GM23338 (cell line): ENCODE data around the gene CRYAB. TPM values are rescaled to one million over a fixed set of nuclear protein-coding genes. Genes with fewer than 3 reads are reported as not detected.
A peak's percentile ranks its signal among the peaks of the same experiment; 100 is the strongest.

Source experiments
- ATAC-seq: fragments of 200-7000 bp; cut with Tn5 transposase; 3 replicates; pipeline ENCODE4 v1.9.1; 2020
- DNase-seq: peaks from one replicate; pipeline ENCODE4 v3.0.0-alpha.2; 2015; ENCODE audit warnings: low spot score
- H2AFZ ChIP-seq: fragments of 200-600 bp; sonication (generic); 2 replicates; pipeline ENCODE4 v1.8.0; 2016; ENCODE audit warnings: antibody characterized with exemption, mild to moderate bottlenecking, moderate library complexity
- H3F3A ChIP-seq: fragments of 200-600 bp; sonication (generic); replicated peaks from 2 replicates; pipeline ENCODE4 v1.8.0; 2017; ENCODE audit warnings: antibody characterized with exemption, mixed run types, low read depth
- H3K27ac ChIP-seq: fragments of 200-600 bp; sonication (generic); 2 replicates; pipeline ENCODE4 v1.6.1; 2016; ENCODE audit warnings: low read depth
- H3K27me3 ChIP-seq: fragments of 200-600 bp; sonication (generic); 2 replicates; pipeline ENCODE4 v1.8.0; 2016; ENCODE audit warnings: mild to moderate bottlenecking, mixed run types, moderate library complexity; ENCODE audit not compliant: insufficient read depth
- H3K36me3 ChIP-seq: fragments of 200-600 bp; sonication (generic); 2 replicates; pipeline ENCODE4 v1.8.0; 2016; ENCODE audit warnings: mild to moderate bottlenecking; ENCODE audit not compliant: insufficient read depth
- H3K4me1 ChIP-seq: fragments of 200-600 bp; sonication (generic); 2 replicates; pipeline ENCODE4 v1.8.0; 2016; ENCODE audit warnings: mild to moderate bottlenecking, moderate library complexity; ENCODE audit not compliant: insufficient read depth
- H3K4me2 ChIP-seq: fragments of 200-600 bp; sonication (generic); 2 replicates; pipeline ENCODE4 v1.7.1; 2017; ENCODE audit warnings: mixed run types
- H3K4me3 ChIP-seq: fragments of 200-600 bp; sonication (generic); 2 replicates; pipeline ENCODE4 v1.6.1; 2016; ENCODE audit warnings: mixed run types
- H3K79me2 ChIP-seq: fragments of 200-600 bp; sonication (generic); replicated peaks from 2 replicates; pipeline ENCODE4 v1.8.0; 2017; ENCODE audit warnings: mild to moderate bottlenecking; ENCODE audit not compliant: insufficient read depth
- H3K9me2 ChIP-seq: fragments of 200-600 bp; sonication (generic); 2 replicates; pipeline ENCODE4 v1.8.0; 2017; ENCODE audit not compliant: insufficient read depth
- H4K20me1 ChIP-seq: fragments of 200-600 bp; sonication (generic); replicated peaks from 2 replicates; pipeline ENCODE4 v1.8.0; 2017; ENCODE audit warnings: mild to moderate bottlenecking; ENCODE audit not compliant: insufficient read depth
- H3K27ac Mint-ChIP-seq: 2 replicates; pipeline ENCODE4 v1.8.0; 2020; ENCODE audit warnings: inconsistent platforms, mild to moderate bottlenecking, moderate library complexity, mixed read lengths
- H3K27me3 Mint-ChIP-seq: 3 replicates; pipeline ENCODE4 v1.8.0; 2022; ENCODE audit warnings: low read depth, mild to moderate bottlenecking, moderate library complexity, mixed read lengths, inconsistent platforms; ENCODE audit not compliant: insufficient read depth, poor library complexity
- H3K36me3 Mint-ChIP-seq: 3 replicates; pipeline ENCODE4 v1.8.0; 2021; ENCODE audit warnings: low read depth, mild to moderate bottlenecking, inconsistent platforms, moderate library complexity, mixed read lengths
- H3K4me1 Mint-ChIP-seq: 3 replicates; pipeline ENCODE4 v1.8.0; 2020; ENCODE audit warnings: mild to moderate bottlenecking, inconsistent platforms, mixed read lengths
- H3K4me3 Mint-ChIP-seq: 3 replicates; pipeline ENCODE4 v1.8.0; 2021; ENCODE audit warnings: moderate library complexity, mild to moderate bottlenecking, inconsistent platforms, mixed read lengths
- H3K9me3 Mint-ChIP-seq: 3 replicates; pipeline ENCODE4 v1.8.0; 2020; ENCODE audit warnings: moderate library complexity, mild to moderate bottlenecking, inconsistent platforms, mixed read lengths
- CREB1 ChIP-seq: fragments of 250-450 bp; sonication (Bioruptor Pico); IDR thresholded peaks from 2 replicates; pipeline ENCODE4 v1.5.0; 2020; ENCODE audit warnings: low read depth, mild to moderate bottlenecking, moderate library complexity
- EZH2 ChIP-seq: fragments of 200-600 bp; sonication (generic); IDR thresholded peaks from one replicate; pipeline ENCODE4 v1.8.0; 2017; ENCODE audit warnings: antibody characterized with exemption, mild to moderate bottlenecking, low read depth; ENCODE audit not compliant: unreplicated experiment
- EZH2phosphoT487 ChIP-seq: fragments of 200-600 bp; sonication (generic); IDR thresholded peaks from one replicate; pipeline ENCODE4 v1.8.1; 2018; ENCODE audit warnings: antibody characterized with exemption; ENCODE audit not compliant: unreplicated experiment
- POLR2AphosphoS5 ChIP-seq: IDR thresholded peaks from 2 replicates; pipeline ENCODE4 v1.6.1; 2016; ENCODE audit warnings: antibody characterized with exemption, low read depth
- ZNF114 ChIP-seq: fragments of 250-450 bp; sonication (Bioruptor Pico); IDR thresholded peaks from 2 replicates; pipeline ENCODE4 v1.5.0; 2020; ENCODE audit warnings: mild to moderate bottlenecking, moderate library complexity
- polyA plus RNA-seq: library from polyadenylated mRNA; unstranded; fragments of >200 nt; fragmentation: Nextera tagmentation; extraction: Ambion mirVana; gene quantifications from 2 replicates; pipeline ENCODE4 v1.2.1, GENCODE V29; 2016
- total RNA-seq: library from RNA; depleted of rRNA; stranded (reverse); fragments of >200 nt; shearing (Covaris generic); gene quantifications from 2 replicates; pipeline ENCODE4 v1.2.3, GENCODE V29; 2014
- TF ChIP-seq, protein P1 (sequence below), 2 experiments: fragments of 200-600 bp in 1 of 2; sonication (generic) in 1 of 2; conservative IDR thresholded peaks; 2 replicates each; pipeline versions ENCODE4 v1.5.1 to v1.6.1; 2016 to 2017; ENCODE audit warnings: antibody characterized with exemption in 2 of 2, low read depth in 2 of 2, mild to moderate bottlenecking in 2 of 2, moderate library complexity in 1 of 2
- TF ChIP-seq, protein P2 (sequence below): fragments of 250-450 bp; sonication (Bioruptor Pico); IDR thresholded peaks from 2 replicates; pipeline ENCODE4 v1.5.0; 2020; ENCODE audit warnings: mild to moderate bottlenecking, moderate library complexity
- TF ChIP-seq, protein P3 (sequence below): IDR thresholded peaks from one replicate; pipeline ENCODE4 v1.6.1; 2018; ENCODE audit warnings: antibody characterized with exemption; ENCODE audit not compliant: unreplicated experiment
- TF ChIP-seq, protein P4 (sequence below): IDR thresholded peaks from 2 replicates; pipeline ENCODE4 v1.6.1; 2016; ENCODE audit warnings: antibody characterized with exemption

The CRYAB gene
- total and polyA plus RNA-seq, 2 experiments from 2014 or later = 6.1 to 9.6 TPM

DNA sequence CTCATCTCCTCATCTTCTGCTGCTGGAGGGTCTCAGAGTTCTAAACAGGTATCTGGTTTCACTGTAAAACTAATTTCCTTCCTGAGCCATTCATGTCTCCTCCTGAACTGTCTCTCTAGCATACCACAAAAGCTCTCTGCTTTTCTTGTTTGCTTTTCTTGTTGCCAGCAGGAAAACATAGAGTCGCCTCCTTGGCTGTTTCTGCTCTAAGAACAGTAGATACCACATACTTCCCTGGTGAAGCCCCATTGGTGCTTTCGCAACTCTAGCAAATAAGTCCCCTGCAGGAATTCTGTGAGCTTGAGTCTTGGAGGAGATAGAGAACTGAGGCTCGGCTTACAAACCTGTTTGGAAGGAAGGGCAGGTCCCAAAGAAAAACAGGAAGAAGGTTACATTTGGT, 32.6 kb upstream of the CRYAB start:
- H3K4me3 ChIP-seq = no peak overlapping the region
- peaks cover 16% of the 10 kb centered on the region; the same call in 1 of the 2 replicates for H3K79me2 ChIP-seq
- H3F3A ChIP-seq = no peaks in the 10 kb centered on the region
- no peaks in the 10 kb centered on the region for H3K9me2 ChIP-seq
- no peaks in the 10 kb centered on the region for H3K36me3 ChIP-seq
- peak; percentile 52 for DNase-seq
- ATAC-seq = peak; percentile 78
- peaks cover 4% of the 10 kb centered on the region for H3K4me1 ChIP-seq
- H3K4me2 ChIP-seq = no peak overlapping the region
- Mint-ChIP-seq H3K9me3 (no peaks in the 10 kb centered on the region), H3K4me3 (no peak overlapping the region), H3K4me1 (peaks cover 16% of the 10 kb centered on the region), H3K27me3 (peaks cover 3% of the 10 kb centered on the region), H3K36me3 (no peaks in the 10 kb centered on the region; the same call in 2 of the 3 replicates), H3K27ac (no peak overlapping the region)
- H3K27me3 ChIP-seq = no peaks in the 10 kb centered on the region
- no peak overlapping the region for H2AFZ ChIP-seq
- no peaks in the 10 kb centered on the region; the same call in 1 of the 2 replicates for H4K20me1 ChIP-seq
- peak overlapping the region; percentile 29; the same call in 1 of the 2 replicates for H3K27ac ChIP-seq
- TF ChIP-seq EZH2 = no peak

DNA sequence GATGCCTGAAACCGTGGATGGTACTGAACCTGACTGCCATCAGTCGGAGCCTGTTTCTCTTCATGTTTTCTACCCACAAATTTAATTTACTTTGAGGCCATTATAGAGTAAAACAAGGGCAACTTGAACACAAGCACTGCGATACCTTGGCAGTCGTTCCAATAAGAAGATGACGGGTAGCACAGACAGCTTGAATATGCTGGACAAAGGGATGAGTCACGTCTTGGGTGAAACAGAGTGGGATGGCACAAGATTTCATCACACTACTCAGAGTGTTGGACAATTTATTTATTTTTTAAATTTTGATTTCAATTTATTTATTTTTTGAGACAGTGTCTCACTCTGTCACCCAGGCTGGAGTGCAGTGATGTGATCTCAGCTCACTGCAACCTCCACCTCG, 31.3 kb upstream of the CRYAB start:
- Histone ChIP-seq H3K4me2 (no peak overlapping the region), H3K4me1 (peaks cover 17% of the 10 kb centered on the region), H3F3A (peaks cover under 1% of the 10 kb centered on the region; the same call in 1 of the 2 replicates), H3K27ac (no peak overlapping the region), H3K4me3 (no peak overlapping the region), H3K36me3 (no peaks in the 10 kb centered on the region), H3K27me3 (no peaks in the 10 kb centered on the region), H3K79me2 (peaks cover 17% of the 10 kb centered on the region; the same call in 1 of the 2 replicates), H4K20me1 (no peaks in the 10 kb centered on the region; the same call in 1 of the 2 replicates), H2AFZ (no peak overlapping the region), H3K9me2 (no peaks in the 10 kb centered on the region)
- H3K4me1 Mint-ChIP-seq = peaks cover 29% of the 10 kb centered on the region
- no peaks in the 10 kb centered on the region; the same call in 1 of the 3 replicates for H3K36me3 Mint-ChIP-seq
- peaks cover 7% of the 10 kb centered on the region for H3K27me3 Mint-ChIP-seq
- DNase-seq (no peak), ATAC-seq (no peak)
- no peak overlapping the region for H3K4me3 Mint-ChIP-seq
- H3K9me3 Mint-ChIP-seq = no peaks in the 10 kb centered on the region
- no peak overlapping the region for H3K27ac Mint-ChIP-seq
- TF ChIP-seq POLR2AphosphoS5 (no peak), CREB1 (CRISPR knock-in tag) (no peak), EZH2phosphoT487 (no peak), ZNF114 (CRISPR knock-in tag) (no peak), EZH2 (no peak)
- TF ChIP-seq, protein P1, sequence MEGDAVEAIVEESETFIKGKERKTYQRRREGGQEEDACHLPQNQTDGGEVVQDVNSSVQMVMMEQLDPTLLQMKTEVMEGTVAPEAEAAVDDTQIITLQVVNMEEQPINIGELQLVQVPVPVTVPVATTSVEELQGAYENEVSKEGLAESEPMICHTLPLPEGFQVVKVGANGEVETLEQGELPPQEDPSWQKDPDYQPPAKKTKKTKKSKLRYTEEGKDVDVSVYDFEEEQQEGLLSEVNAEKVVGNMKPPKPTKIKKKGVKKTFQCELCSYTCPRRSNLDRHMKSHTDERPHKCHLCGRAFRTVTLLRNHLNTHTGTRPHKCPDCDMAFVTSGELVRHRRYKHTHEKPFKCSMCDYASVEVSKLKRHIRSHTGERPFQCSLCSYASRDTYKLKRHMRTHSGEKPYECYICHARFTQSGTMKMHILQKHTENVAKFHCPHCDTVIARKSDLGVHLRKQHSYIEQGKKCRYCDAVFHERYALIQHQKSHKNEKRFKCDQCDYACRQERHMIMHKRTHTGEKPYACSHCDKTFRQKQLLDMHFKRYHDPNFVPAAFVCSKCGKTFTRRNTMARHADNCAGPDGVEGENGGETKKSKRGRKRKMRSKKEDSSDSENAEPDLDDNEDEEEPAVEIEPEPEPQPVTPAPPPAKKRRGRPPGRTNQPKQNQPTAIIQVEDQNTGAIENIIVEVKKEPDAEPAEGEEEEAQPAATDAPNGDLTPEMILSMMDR (conservative IDR thresholded peaks at IDR 0.05; ENCODE audit: low read depth in 2 of 2) = no peak
- TF ChIP-seq, protein P2, sequence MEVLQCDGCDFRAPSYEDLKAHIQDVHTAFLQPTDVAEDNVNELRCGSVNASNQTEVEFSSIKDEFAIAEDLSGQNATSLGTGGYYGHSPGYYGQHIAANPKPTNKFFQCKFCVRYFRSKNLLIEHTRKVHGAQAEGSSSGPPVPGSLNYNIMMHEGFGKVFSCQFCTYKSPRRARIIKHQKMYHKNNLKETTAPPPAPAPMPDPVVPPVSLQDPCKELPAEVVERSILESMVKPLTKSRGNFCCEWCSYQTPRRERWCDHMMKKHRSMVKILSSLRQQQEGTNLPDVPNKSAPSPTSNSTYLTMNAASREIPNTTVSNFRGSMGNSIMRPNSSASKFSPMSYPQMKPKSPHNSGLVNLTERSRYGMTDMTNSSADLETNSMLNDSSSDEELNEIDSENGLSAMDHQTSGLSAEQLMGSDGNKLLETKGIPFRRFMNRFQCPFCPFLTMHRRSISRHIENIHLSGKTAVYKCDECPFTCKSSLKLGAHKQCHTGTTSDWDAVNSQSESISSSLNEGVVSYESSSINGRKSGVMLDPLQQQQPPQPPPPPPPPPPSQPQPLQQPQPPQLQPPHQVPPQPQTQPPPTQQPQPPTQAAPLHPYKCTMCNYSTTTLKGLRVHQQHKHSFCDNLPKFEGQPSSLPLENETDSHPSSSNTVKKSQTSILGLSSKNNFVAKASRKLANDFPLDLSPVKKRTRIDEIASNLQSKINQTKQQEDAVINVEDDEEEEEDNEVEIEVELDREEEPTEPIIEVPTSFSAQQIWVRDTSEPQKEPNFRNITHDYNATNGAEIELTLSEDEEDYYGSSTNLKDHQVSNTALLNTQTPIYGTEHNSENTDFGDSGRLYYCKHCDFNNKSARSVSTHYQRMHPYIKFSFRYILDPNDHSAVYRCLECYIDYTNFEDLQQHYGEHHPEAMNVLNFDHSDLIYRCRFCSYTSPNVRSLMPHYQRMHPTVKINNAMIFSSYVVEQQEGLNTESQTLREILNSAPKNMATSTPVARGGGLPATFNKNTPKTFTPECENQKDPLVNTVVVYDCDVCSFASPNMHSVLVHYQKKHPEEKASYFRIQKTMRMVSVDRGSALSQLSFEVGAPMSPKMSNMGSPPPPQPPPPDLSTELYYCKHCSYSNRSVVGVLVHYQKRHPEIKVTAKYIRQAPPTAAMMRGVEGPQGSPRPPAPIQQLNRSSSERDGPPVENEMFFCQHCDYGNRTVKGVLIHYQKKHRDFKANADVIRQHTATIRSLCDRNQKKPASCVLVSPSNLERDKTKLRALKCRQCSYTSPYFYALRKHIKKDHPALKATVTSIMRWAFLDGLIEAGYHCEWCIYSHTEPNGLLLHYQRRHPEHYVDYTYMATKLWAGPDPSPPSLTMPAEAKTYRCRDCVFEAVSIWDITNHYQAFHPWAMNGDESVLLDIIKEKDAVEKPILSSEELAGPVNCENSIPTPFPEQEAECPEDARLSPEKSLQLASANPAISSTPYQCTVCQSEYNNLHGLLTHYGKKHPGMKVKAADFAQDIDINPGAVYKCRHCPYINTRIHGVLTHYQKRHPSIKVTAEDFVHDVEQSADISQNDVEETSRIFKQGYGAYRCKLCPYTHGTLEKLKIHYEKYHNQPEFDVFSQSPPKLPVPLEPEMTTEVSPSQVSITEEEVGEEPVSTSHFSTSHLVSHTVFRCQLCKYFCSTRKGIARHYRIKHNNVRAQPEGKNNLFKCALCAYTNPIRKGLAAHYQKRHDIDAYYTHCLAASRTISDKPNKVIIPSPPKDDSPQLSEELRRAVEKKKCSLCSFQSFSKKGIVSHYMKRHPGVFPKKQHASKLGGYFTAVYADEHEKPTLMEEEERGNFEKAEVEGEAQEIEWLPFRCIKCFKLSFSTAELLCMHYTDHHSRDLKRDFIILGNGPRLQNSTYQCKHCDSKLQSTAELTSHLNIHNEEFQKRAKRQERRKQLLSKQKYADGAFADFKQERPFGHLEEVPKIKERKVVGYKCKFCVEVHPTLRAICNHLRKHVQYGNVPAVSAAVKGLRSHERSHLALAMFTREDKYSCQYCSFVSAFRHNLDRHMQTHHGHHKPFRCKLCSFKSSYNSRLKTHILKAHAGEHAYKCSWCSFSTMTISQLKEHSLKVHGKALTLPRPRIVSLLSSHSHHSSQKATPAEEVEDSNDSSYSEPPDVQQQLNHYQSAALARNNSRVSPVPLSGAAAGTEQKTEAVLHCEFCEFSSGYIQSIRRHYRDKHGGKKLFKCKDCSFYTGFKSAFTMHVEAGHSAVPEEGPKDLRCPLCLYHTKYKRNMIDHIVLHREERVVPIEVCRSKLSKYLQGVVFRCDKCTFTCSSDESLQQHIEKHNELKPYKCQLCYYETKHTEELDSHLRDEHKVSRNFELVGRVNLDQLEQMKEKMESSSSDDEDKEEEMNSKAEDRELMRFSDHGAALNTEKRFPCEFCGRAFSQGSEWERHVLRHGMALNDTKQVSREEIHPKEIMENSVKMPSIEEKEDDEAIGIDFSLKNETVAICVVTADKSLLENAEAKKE (CRISPR knock-in tag) = no peak
- TF ChIP-seq, protein P3, sequence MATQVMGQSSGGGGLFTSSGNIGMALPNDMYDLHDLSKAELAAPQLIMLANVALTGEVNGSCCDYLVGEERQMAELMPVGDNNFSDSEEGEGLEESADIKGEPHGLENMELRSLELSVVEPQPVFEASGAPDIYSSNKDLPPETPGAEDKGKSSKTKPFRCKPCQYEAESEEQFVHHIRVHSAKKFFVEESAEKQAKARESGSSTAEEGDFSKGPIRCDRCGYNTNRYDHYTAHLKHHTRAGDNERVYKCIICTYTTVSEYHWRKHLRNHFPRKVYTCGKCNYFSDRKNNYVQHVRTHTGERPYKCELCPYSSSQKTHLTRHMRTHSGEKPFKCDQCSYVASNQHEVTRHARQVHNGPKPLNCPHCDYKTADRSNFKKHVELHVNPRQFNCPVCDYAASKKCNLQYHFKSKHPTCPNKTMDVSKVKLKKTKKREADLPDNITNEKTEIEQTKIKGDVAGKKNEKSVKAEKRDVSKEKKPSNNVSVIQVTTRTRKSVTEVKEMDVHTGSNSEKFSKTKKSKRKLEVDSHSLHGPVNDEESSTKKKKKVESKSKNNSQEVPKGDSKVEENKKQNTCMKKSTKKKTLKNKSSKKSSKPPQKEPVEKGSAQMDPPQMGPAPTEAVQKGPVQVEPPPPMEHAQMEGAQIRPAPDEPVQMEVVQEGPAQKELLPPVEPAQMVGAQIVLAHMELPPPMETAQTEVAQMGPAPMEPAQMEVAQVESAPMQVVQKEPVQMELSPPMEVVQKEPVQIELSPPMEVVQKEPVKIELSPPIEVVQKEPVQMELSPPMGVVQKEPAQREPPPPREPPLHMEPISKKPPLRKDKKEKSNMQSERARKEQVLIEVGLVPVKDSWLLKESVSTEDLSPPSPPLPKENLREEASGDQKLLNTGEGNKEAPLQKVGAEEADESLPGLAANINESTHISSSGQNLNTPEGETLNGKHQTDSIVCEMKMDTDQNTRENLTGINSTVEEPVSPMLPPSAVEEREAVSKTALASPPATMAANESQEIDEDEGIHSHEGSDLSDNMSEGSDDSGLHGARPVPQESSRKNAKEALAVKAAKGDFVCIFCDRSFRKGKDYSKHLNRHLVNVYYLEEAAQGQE = no peak
- TF ChIP-seq, protein P4, sequence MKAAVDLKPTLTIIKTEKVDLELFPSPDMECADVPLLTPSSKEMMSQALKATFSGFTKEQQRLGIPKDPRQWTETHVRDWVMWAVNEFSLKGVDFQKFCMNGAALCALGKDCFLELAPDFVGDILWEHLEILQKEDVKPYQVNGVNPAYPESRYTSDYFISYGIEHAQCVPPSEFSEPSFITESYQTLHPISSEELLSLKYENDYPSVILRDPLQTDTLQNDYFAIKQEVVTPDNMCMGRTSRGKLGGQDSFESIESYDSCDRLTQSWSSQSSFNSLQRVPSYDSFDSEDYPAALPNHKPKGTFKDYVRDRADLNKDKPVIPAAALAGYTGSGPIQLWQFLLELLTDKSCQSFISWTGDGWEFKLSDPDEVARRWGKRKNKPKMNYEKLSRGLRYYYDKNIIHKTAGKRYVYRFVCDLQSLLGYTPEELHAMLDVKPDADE = no peak
